ENCODE measurements around the gene C4BPB. TPM values are rescaled to one million over a fixed set of nuclear protein-coding genes. Genes with fewer than 3 reads are reported as not detected.

Gene C4BPB
- total and polyA plus RNA-seq, 2 donors (not counting 3 experiments of a cell fraction or from before 2014, with no cell fraction given) = not detected

- Histone ChIP-seq H2AFZ (ENCODE audit: low read depth, low read length) (no peak overlapping the region), H4K20me1 (replicated peaks; ENCODE audit: control insufficient read depth, extremely low read depth, insufficient read depth, low read length) (no peaks in the 10 kb centered on the region), H3K9ac (replicated peaks; ENCODE audit: extremely low read depth, insufficient read depth, low read length) (no peak overlapping the region), H3K4me1 (ENCODE audit: control insufficient read depth, extremely low read depth, insufficient read depth, low read length) (no peaks in the 10 kb centered on the region), H3K4me2 (ENCODE audit: insufficient read depth, low read length) (no peak overlapping the region), H3K9me1 (replicated peaks; ENCODE audit: control insufficient read depth, extremely low read depth, insufficient read depth, low read length) (no peaks in the 10 kb centered on the region), H3K9me3 (replicated peaks; ENCODE audit: control insufficient read depth, insufficient read depth, low read length) (no peaks in the 10 kb centered on the region), H3K79me2 (ENCODE audit: control insufficient read depth, insufficient read depth, low read length) (no peaks in the 10 kb centered on the region), H3K27ac (ENCODE audit: insufficient read depth, low read depth, low read length) (no peak overlapping the region), H3K4me3 (replicated peaks in 1 of 3; ENCODE audit: insufficient read depth in 1 of 3, low read depth in 1 of 3, low read length in 3 of 3) (no peak overlapping the region), H3K27me3 (ENCODE audit: control insufficient read depth in 2 of 2, insufficient read depth in 2 of 2, low read length in 2 of 2) (peaks cover 2 to 3% of the 10 kb centered on the region in 2 experiments), H3K36me3 (ENCODE audit: control insufficient read depth in 2 of 2, extremely low read depth in 1 of 2, insufficient read depth in 2 of 2, low read length in 2 of 2) (no peaks in the 10 kb centered on the region)
- DNase-seq (ENCODE audit: low read depth, low spot score) (no peak), FAIRE-seq (no peak)
- ChIA-PET POLR2A (no interaction called here), CTCF (interaction anchor here (0.6 to 5.0 kb wide), 33 partner anchors 10 to 418 kb away, joined by 3 to 181 read pairs (median 4); partner anchors contain the start of genes CD55, CR1 and PFKFB2)
- dilution Hi-C loops (cut with MboI; ENCODE audit: extremely low pct_ligation_motif_present, low sequenced_read_pairs) = no loop called here
- intact Hi-C loops (cut with micrococcal nuclease) = loop anchor here (1.0 kb wide), 5 partner anchors 121 to 415 kb away; partner anchors contain the start of gene CD55
- no TSS peak for BruUV-seq (replicated peaks)
- TF ChIP-seq MYC (IDR thresholded peaks at IDR 0.05; ENCODE audit: low read depth, low read length) = no peak
- TF ChIP-seq FOS (IDR thresholded peaks at IDR 0.05; ENCODE audit: borderline replicate concordance, insufficient read depth, low read length) = no peak
- TF ChIP-seq CTCF (IDR thresholded peaks at IDR 0.05; ENCODE audit: extremely low read depth in 1 of 2, insufficient read depth in 1 of 2, low read depth in 1 of 2, low read length in 2 of 2) = no peak
- TF ChIP-seq GATA2 (IDR thresholded peaks at IDR 0.05; ENCODE audit: insufficient read depth, insufficient read length, low read depth, low read length) = no peak
- TF ChIP-seq MAX (IDR thresholded peaks at IDR 0.05; ENCODE audit: insufficient read depth, insufficient read length) = no peak
- no peak for TF ChIP-seq JUN (IDR thresholded peaks at IDR 0.05; ENCODE audit: borderline replicate concordance, insufficient read depth, insufficient read length, low read depth)
- no peak for TF ChIP-seq POLR2AphosphoS5 (IDR thresholded peaks at IDR 0.05; ENCODE audit: insufficient read depth, low read depth, low read length)
Observed at GRCh38 chr1:207084232-207084631, 4.4 kb upstream of the C4BPB start.
